HuH-7.5 (cell line): ENCODE data around the gene CD52.

Experiments used
- DNase-seq: peaks from one replicate; pipeline ENCODE4 v3.0.0; 2011; ENCODE audit warnings: low spot score

CD52 gene

DNA sequence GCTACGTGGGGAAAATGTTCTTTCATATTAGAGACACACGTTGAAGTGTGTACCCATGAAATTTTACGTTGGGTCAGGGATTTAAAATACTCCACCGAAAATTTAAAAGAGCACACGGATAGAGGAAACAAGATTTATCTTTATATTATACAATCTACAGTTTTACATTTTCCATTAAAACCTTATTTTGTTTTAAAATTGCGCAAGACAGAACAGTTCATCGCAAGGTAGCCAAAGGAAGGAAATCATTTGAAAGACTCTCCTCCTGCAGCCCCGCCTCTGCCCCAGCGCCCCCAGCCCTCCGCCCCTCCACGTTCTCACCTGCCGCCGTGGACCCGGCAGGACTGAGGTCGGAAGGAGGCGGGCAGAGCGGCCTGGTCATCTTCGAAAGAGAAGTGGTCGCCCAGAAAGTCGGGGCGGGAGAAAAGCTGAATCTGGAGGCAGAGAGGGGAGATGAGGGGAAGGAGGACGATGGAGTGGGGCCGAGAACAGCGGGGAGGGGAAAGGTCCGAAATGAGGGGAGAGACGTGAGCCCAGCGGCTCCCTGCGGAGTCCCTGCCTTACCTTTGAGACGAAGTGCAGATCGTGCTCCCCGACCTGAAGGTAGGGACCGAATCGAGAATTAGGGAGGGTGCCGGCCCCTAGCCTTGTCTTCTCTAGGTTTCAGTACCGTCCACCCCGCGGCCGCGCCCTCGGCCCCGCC is 18.2 kb downstream of the CD52 start:
- no peak for DNase-seq

DNA sequence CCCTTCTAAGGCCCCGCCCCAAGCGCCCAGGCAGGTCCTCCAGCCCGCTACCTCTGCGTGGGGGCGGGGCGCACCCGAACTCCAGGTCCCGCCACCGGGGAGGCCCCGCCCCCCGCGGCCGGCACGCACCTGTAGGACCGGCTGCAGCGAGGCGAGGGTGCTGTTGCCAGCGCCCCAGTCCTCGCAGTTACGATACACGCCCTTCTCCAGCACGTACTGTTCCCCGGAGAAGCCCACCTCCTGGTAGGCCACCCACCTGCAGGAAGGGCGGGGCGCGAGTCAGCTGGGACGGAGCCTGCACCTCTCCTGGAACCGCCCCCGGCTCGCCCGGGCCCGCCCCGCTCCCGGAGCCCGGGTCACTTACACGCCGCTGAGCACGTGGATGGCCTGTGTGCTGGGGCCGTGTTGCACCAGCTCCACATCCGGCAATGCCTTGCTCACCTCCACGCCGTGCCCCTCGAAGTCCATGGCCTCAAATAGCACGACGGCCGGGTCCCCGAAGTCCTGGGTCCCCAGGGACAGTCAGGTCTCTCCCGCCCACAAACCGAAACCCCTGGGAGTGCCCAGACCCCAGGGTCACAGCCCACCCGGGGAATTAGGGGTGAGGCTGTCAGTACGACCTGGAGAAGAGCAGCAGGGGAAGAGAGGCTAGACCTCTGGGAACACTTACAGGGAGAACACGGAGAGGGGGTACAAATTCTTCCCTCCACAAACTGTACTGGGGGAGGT is 18.9 kb downstream of the CD52 start:
- peak; percentile 84 for DNase-seq

DNA sequence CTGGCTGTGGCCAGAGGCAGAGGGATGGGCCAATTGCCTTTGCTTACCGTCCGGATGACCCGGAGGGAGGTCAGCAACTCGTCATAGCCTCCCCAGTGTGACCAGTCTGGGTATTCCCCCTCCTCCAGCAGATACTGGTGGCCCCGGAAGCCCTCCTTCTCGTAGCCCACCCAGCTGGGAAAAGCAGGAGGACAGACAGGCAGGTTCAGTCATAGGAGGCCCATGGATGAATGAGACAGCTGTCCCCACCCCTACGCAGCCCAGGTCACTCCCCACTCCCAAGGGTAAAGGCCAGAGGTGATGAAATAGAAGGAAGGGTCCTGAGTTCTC is 19.4 kb downstream of the CD52 start:
- DNase-seq = no peak

DNA sequence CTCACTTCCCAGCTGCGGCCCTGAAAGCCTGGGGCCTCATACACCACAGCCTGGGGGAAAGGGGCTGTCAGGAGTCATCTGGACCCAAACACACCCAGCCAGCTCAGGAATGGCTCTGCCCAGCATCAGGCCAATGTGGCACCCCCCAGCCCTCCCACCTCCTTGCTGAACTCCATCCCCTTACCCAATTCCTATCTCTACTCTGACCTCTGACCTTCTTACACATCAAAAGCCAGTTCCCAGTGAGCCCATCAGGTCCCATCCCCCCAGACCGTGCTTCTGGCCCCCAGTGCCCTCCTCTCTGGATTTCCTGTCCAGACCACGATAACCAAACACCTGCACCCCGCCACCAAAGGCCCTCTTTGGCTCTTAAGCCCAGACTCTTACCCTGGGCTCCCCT is 19.9 kb downstream of the CD52 start:
- no peak for DNase-seq

DNA sequence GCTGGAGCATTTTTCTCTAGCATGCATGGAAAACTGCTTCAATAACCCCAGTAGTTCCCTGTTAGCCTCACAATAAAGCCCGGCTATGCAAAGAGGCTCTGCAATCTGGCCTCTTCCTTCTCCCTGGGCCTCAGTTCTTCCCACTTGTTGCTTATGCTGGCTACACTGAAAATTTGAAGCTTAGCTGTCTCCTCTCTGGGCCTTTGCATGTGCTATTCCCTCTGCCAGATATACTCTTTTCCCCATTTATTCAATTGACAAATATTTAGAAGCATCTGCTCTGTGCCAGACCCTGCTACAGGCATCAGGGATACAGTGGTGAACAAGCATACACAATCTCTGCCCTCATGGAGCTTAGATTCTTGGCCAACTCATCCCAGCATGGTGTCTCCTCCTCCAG is 20.9 kb downstream of the CD52 start:
- no peak for DNase-seq

DNA sequence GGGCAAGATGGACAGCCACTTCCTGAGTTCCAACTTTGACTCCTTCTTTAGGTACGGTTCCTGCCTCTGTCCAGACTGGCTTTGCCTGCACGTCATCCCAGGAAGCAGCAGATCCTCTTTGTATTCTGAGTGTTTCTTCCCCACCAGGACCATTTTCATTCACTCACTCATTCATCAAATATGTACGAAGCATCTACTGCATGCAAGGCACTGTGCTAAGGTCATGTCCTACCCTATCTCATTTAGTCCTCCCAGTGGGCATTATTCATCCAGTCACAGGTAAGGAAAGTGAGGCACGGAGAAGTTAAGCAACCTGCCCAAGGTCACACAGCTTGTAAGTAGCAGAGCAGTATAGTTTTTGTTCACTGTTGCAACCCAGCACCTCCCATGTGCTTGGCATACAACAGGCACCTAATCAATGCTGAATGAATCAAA is 22.3 kb downstream of the CD52 start:
- DNase-seq = no peak

DNA sequence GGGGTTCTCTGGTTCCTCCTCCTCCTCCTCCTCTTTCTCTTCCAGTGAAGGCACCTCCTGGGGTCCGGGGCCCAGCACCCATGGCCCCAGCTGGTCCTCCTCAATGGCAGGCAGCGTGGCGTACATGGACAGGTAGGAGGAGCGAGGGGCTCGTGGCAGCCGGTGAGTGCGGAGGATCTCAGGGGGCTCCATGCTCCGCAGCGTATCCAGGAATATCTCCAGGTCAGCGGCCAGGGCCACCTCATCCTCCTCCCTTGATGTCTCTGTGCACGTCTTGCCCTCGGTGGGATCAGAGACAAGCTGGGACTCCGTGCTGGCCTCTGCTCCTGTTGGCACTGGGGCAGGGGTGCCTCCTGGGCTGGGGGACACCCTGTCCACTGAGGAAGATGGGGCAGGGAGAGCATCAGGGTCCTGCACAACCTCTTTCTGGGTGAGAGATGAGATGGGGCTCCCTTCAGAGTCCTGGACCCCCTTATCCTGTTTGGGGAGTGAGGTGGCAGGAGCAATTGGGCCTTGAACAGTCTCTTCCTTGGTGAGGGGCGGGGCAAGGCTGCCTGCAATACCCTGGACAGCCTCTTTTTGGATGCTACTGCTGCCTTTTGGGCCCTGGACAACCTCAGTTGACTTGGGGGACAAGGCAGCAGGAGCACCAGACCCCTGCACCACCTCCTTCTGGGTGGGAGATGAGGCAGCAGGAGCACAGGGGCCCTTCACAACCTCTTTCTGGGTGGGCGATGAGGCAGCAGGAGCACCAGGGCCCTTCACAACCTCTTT is 26.6 kb downstream of the CD52 start:
- DNase-seq = no peak

DNA sequence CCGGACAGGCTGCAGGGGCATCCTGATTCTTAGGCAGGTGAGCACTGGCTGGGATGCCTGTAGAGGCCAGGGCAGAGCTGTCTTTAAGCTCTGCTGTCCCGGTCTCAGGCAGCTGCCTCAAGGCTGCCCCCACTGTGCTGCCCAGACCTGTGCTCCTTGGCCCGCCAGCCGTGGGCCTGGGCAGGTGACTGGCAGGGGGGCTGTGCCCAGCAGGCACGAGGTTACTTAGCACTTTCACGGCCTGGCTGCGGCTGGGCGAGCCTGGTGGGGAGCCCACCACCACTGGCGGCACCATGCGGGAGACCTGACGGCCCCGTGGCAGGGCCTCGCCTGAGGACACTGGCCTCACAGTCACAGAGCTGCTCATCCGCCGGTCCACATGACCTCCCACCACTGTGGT is 28.0 kb downstream of the CD52 start:
- DNase-seq = no peak

DNA sequence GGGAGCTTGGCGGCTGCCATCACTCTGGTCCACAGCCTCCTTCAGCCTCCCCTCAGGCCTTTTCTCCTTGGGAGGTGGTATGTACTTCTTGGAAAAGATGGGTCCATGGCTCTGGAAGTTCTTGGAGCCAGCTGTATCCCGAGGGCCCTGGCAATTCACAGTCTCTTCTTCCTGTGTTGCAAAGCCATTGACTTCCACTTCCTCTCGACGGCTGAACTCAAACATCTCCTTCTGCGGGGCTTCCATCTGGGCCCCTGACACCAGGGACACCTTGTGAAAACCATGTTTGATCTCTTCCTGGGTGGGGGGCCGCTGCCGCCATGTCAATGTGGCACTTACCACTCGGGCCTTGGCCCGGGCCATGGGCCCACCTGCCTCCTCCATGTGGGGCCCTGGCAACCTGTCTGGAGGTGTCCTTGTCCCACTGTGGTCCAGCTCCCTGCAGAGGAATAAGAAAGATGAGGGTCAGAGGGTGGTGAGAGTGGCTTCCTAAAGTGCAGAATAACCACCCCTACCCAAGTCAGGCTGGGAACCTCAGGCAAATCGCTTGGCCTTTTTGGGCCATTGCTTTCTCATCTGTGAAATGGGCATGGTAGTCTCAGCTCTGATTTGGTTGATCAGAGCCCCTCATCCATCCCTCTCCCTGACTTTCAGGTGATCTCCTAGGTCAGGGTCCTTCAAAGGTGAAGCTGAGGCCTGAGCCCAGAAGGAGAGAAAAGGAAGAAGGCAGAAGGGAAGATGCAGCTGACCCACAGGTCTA is 28.7 kb downstream of the CD52 start:
- DNase-seq = no peak

DNA sequence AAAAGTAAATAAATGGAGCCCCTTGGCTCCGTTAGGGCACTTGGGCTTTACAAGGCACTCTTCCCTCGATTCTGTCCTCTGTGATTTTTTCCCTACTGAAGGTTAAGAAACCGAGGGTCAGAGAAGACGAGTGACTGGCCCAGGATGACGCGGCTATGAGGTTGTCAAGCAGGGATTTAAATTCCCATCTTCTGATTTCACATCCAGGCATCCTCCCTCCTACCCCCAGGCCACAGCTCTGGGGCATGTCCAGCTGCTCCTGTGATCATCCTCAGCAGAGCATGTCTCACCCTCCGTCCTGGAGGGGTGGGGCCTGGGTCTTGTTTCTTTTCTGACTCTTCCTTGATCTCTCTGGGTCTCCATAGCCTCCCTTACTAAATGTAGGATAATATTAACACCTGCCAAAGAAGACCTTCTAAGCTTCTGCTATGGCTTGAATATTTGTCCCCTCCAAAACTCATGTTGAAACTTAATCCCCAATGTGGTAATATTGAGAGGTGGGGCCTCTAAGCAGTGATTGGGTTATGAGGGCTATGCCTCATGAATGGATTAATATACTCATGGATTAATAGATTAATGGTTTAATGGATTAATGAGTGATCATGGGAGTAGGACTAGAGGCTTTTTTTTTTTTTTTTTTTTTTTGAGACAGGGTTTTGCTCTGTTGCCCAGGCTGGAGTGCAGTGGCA is 31.6 kb downstream of the CD52 start:
- DNase-seq = no peak

DNA sequence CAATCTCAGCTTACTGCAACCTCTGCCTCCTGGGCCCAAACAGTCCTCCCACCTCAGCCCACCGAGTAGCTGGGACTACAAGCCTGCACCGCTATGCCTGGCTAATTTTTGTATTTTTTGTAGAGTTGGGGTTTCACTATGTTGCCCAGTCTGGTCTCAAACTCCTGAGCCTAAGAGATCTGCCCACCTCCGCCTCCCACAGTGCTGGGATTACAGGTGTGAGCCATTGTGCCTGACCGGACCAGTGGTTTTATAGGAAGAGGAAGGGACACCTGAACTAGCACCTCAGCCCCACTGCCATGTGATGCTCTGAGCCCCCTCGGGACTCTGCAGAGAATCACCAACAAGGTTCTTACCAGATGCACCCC is 32.1 kb downstream of the CD52 start:
- no peak for DNase-seq

DNA sequence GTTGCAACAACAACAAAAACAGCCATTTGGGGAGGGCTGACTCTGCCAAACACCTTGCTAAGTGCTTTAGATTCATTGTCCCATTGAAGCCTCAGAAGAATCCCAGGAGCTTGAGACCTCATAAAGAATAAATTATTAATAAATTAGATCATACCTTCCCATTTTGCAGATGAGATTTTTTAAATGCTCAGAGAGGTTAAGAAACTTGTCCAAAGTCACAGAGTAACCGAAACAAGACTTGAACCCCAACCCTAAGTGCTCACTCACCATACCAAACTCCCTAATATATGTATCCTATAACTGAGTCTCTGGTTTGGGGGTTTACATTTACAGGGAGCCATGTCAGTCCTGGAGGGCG is 32.6 kb downstream of the CD52 start:
- DNase-seq = no peak

DNA sequence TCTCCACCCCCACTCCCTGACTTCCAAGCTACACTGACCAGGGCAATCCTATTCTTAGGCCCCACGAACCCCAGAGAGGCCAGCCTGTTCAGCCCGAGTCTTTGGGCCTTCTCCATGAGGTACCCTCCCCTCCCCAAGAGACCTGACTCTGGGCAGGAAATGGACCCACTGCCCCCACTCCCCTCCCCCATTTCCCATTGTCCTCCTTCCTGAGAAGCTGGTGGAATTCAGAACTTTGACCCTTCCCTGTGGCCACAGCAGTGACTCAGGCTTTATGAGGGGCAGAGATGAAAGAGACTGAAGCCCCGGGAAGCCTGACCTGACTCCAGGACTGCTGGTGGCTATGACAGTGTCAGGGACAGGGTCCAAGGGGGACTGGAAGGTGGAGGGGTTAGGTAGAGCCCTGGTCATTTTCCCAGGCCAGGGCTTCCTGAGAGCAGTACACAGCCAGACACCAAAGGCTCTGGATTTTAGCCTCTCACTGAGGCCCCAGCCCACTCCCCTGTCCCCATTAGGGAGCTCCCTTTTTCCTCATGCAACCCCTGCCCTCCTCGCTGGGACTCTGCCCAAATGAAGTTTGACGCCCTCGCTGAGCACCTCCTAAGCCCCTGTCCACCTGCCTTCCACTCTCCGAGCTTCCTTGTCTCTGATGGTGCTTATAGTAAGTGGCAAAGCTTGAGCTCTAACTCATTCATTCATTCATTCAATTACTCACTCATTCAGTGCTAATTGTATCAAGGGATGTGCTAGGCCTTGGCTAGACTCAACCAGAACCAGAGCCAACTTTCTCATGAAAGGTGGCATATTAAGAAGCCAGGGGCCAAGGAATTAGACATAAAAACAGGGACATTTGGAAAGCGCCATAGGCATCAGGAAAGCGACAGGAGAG is 33.2 kb downstream of the CD52 start:
- DNase-seq = peak; percentile 72

DNA sequence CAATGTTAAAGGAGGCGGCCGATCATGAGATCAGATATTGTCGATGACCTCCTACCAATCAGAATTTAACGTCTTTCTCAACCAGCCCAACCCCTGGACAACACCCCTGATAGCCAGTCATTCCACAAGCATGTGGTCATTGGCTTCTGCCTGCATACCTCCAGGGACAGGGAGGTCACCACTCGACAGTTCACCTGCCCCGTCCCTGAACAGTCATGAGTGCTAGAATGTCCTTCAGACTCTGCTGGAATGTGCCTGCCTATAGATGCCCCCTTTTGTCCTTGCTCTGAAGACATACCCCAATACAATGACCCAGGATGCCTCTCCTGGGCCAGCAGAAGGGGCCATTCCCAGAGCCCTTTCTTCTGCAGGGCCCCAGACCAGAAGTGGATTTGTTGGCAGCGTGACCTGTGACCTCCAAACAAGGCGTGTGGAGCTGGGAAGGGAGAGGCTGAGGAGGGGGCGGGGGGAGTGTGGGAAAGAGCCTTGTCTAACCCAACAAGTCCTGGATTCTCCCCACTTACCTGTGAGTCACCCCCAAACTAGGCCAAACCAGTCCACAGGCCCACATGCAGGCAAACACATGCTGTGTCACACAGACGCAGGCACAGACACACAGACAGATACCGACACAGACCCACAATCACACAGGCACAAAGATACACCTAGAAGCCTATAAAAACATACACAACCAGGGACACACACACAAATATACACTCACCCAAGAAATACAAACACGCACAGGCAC is 34.0 kb downstream of the CD52 start:
- DNase-seq = peak; percentile 86

DNA sequence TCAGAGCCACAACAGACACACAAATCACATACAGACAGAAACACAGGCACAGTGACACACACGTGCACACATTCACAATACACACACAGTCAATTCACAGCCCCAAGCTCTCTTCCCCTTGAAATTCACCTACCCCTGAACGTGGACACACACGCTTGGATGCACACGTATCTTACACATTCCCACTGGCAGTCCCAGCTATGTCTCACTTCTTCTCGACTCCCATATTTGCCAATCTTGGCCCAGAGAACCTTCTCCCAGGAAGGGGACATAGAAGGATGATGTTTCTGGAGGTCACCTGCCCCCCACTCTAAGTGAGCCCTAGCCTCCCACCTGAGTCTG is 34.6 kb downstream of the CD52 start:
- DNase-seq = no peak

DNA sequence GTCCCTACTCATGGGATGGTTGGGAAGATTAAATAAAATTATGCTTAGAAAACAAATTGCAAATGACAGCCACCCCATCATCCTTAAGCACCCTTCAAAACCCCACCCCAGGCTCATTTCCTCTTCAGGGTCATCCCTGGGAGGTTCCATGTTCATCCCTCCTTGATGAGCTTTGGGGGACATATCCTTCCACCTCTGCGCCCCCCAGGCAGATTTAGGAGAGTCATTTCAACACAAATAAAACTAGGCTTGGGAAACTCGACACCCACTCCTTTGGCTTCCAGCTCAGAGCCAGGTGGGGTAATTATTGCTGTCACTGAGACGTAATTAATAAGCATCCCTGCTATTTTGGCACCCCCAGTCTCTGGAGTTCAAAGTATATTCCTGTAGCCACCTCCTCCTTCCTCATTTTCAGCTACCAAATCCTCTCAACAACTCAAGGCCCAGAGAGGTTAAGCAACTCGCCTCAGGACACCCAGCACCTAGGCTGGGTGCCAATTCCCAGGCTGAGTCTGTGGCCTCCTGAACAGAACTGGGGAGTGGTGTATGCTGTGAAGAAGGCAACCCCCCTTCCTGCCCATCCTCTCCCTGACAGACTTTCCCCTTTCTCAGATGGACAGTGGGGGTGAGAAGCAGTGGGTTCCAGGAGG is 35.6 kb downstream of the CD52 start:
- DNase-seq = no peak

DNA sequence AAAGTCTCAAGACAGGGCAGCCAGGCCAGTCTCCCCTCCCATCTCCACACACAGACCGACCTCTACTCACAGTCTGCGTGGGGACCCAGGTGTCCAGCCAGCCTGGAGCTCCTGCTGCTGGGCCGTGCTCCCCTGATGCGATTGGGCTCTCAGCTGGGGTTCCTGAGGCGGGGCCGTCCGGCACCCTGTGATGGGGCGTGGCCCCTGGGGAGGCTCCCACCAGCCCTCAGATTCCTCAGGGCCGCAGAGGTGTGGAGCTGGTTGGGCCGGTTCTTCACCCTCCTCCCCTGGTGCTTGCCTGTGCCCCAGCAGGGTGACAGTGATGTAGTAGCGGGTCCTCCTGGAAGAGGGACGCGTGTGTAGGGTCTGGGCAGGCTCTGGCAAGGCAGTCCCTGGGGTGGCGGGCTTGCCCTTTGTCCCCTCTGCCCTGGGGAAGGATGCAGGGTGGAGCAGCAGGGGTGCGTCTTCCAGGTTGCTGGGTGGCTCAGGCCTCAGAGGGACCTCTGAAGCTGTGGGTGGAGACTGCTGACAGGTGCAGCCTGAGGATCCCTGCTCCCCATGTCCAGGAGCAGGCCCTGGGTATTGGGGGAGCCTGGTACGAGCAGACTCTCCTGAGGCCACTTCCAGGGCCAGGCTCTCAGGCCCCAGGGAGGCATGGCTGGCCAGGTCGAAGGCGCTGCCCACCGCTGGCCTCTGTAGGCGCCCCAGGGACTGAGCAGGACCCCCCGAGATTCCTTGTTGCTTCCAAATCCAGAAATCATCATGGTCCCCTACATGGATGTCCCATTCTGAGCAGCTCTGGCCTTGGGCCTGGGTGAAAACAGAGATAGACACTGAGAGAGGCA is 36.4 kb downstream of the CD52 start, which contains the start of gene CRYBG2:
TSS of gene CRYBG2 (minus strand) at position 155 of the 845 bp plus-strand sequence. CDS start 7,473 bp downstream, outside the sequence.
- DNase-seq = no peak

DNA sequence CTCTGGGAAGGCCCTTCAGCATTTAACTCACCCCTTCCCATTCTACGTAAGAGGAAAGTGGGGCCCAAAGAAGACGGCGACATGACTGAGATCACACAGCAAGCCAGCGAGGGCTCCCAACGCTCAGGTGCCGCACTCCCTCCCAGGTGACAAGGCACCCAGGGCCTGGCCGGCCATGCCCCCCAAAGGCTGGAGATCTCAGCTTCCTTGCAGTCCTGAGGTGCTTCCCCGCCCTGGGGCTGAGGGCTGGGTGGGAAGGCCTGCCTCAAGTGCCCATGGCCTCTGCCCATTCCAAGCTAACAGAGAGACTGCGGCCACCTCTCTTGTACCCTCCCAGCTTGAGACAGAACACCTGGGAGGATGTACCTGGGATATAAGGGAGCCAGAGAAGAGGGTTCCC is 37.2 kb downstream of the CD52 start:
- no peak for DNase-seq

DNA sequence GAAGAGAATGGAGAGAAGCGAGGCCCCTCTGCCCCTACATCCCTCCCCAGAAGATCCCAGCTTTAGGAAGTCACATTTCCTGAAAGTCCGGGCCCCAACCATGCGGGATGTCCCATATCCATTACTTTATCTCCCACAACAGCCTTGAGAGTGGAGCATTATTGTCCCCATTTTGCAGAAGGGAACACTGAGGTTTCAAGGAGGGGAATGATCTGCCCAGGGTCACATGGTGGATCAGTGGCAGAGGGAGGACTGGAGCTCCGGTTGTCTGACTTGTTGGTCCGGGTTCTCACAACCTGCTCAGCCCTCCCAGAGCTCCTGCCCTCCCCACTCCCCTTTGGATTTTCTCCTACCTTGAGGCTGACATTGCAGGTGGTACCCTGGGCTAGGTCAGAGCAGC is 38.3 kb downstream of the CD52 start:
- DNase-seq = no peak
